ENCODE data around the gene TIMP4. TPM values are rescaled to one million over a fixed set of nuclear protein-coding genes. Genes with fewer than 3 reads are reported as not detected.

TIMP4 gene
- total RNA-seq, 1 donor from 2014 or later: 5.4 TPM

DNA sequence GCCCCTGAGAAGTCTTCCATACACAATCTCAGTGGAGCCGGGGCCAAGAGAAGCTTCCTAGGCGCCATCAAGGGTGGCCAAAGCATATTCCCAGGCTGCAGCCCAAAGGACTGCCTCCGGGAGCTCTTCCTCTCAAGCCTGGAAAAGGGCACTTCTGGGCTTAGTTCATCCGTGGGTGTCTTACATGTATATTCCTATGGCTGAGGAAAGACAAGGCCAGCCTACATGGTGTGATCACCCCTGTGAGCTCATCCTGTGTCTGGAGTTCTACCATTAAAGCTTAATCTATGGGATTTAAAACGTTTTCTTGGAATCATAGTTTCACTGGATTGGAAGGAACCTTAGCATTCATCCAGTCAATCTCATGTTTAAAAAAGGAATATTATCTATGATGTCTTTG is 21.9 kb upstream of the TIMP4 start:
- Mint-ChIP-seq H3K4me3 (ENCODE audit: unreplicated experiment) (no peak overlapping the region), H3K27me3 (ENCODE audit: unreplicated experiment) (no peaks in the 10 kb centered on the region), H3K4me1 (ENCODE audit: unreplicated experiment) (peaks cover 24% of the 10 kb centered on the region), H3K27ac (ENCODE audit: unreplicated experiment) (no peak overlapping the region), H3K36me3 (ENCODE audit: unreplicated experiment) (no peaks in the 10 kb centered on the region), H3K9me3 (ENCODE audit: unreplicated experiment) (no peaks in the 10 kb centered on the region)
- TF ChIP-seq, protein P1, sequence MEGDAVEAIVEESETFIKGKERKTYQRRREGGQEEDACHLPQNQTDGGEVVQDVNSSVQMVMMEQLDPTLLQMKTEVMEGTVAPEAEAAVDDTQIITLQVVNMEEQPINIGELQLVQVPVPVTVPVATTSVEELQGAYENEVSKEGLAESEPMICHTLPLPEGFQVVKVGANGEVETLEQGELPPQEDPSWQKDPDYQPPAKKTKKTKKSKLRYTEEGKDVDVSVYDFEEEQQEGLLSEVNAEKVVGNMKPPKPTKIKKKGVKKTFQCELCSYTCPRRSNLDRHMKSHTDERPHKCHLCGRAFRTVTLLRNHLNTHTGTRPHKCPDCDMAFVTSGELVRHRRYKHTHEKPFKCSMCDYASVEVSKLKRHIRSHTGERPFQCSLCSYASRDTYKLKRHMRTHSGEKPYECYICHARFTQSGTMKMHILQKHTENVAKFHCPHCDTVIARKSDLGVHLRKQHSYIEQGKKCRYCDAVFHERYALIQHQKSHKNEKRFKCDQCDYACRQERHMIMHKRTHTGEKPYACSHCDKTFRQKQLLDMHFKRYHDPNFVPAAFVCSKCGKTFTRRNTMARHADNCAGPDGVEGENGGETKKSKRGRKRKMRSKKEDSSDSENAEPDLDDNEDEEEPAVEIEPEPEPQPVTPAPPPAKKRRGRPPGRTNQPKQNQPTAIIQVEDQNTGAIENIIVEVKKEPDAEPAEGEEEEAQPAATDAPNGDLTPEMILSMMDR (IDR thresholded peaks at IDR 0.05): no peak
- DNase-seq (ENCODE audit: extremely low spot score, unreplicated experiment): no peak

DNA sequence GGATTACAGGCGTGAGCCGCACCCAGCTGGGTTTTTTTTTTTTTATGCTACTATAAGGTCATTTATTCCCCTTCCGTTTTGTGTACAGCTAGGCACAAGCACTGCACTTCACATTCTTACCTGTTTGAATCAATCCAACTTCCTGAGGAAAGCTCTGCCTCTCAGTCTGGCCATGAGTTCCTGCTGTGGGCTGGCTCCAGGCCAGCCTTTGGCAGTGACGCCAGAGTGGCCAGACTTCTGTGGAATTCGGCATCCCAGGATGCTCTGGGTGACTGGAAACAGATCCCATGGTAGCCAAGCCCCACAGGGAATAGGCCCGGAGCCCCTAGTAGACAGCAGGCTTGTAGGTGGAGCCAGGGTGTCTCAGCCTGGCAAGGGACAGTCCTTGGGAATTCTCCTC is 21.5 kb upstream of the TIMP4 start:
- TF ChIP-seq, protein P1 (IDR thresholded peaks at IDR 0.05): no peak
- Mint-ChIP-seq H3K9me3 (ENCODE audit: unreplicated experiment) (no peaks in the 10 kb centered on the region), H3K4me1 (ENCODE audit: unreplicated experiment) (peaks cover 24% of the 10 kb centered on the region), H3K27ac (ENCODE audit: unreplicated experiment) (no peak overlapping the region), H3K4me3 (ENCODE audit: unreplicated experiment) (no peak overlapping the region), H3K27me3 (ENCODE audit: unreplicated experiment) (no peaks in the 10 kb centered on the region), H3K36me3 (ENCODE audit: unreplicated experiment) (no peaks in the 10 kb centered on the region)
- no peak for DNase-seq (ENCODE audit: extremely low spot score, unreplicated experiment)

DNA sequence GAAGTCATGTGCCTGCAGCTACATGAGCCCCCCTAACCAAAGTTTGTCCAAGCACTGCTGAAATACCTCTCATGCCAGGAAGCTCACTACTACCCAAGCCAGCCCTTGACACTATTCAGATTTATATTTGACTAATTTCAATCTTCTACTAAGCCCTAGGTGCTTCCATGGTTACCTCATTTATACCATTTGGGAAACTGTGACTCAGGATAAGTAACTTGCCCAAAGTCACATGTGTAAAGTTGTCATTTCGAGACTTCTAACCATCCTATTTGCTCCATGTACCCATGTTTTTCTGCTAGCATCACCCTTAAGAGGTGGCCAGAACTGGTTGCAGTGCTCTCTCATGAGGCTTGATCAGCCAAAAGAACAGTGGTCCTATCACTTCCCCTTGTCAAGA is 20.7 kb upstream of the TIMP4 start:
- Mint-ChIP-seq H3K4me3 (ENCODE audit: unreplicated experiment) (no peak overlapping the region), H3K9me3 (ENCODE audit: unreplicated experiment) (no peaks in the 10 kb centered on the region), H3K27ac (ENCODE audit: unreplicated experiment) (no peak overlapping the region), H3K36me3 (ENCODE audit: unreplicated experiment) (no peaks in the 10 kb centered on the region), H3K4me1 (ENCODE audit: unreplicated experiment) (peaks cover 24% of the 10 kb centered on the region), H3K27me3 (ENCODE audit: unreplicated experiment) (no peaks in the 10 kb centered on the region)
- TF ChIP-seq, protein P1 (IDR thresholded peaks at IDR 0.05): no peak
- no peak for DNase-seq (ENCODE audit: extremely low spot score, unreplicated experiment)

DNA sequence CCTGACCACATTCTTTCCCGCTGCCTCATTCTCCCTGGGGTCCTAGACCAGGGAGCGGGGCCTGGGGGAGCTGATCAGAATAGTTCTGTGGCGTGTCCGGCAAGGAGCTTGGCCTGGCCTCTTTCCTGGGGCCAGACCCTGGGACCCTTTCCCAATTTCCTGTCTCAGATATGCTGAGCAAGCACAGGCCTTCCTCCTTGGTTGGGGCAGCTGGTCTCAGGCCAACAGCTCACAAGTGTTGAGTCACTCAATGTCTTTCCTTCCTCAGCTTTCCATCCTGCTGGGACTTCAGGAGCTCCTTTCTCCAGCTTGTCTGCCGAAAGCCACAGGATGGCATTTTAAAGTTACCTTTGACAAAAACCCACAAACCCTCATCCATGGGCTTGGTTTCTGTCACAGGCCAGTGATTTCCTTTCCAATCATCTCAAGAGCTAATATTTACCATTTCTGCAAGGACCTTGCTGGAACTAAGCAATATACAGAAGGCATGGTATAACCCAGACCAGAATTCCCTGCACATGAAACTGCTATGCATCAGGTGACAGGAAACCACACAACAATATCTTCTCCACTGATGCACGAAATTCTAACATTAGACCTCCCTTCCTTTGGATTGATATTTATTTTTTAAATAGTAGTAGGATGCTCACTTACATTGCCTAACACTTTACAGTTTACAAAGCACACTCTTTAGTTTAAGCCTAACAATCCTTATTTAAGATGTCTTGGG is 19.5 kb upstream of the TIMP4 start:
- TF ChIP-seq, protein P1 (IDR thresholded peaks at IDR 0.05): no peak
- Mint-ChIP-seq H3K36me3 (ENCODE audit: unreplicated experiment) (no peaks in the 10 kb centered on the region), H3K4me1 (ENCODE audit: unreplicated experiment) (peaks cover 24% of the 10 kb centered on the region), H3K4me3 (ENCODE audit: unreplicated experiment) (no peak overlapping the region), H3K27ac (ENCODE audit: unreplicated experiment) (peak overlapping the region; percentile 76), H3K9me3 (ENCODE audit: unreplicated experiment) (no peaks in the 10 kb centered on the region), H3K27me3 (ENCODE audit: unreplicated experiment) (no peaks in the 10 kb centered on the region)
- no peak for DNase-seq (ENCODE audit: extremely low spot score, unreplicated experiment)

DNA sequence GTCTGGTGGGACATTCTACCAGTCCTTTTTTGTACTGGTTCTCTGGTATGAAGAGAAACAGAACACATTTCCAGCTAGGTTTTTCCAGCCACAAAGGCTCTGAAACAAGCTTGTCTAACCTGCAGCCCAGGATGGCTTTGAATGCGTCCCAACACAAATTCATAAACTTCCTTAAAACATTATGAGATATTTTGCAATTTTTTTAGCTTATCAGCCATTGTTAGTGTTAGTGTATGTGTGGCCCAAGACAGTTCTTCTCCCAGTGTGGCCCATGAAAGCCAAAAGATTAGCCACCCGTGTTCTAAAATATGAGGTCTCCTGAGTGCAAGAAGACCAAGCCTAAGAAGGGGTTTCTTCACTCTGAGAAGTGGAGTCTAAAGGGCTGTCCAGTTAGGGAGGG is 18.4 kb upstream of the TIMP4 start:
- DNase-seq (ENCODE audit: extremely low spot score, unreplicated experiment): no peak
- Mint-ChIP-seq H3K36me3 (ENCODE audit: unreplicated experiment) (peaks cover 2% of the 10 kb centered on the region), H3K27ac (ENCODE audit: unreplicated experiment) (peak overlapping the region; percentile 65), H3K27me3 (ENCODE audit: unreplicated experiment) (no peaks in the 10 kb centered on the region), H3K9me3 (ENCODE audit: unreplicated experiment) (peaks cover 5% of the 10 kb centered on the region), H3K4me3 (ENCODE audit: unreplicated experiment) (no peak overlapping the region), H3K4me1 (ENCODE audit: unreplicated experiment) (peaks cover 24% of the 10 kb centered on the region)
- TF ChIP-seq, protein P1 (IDR thresholded peaks at IDR 0.05): no peak
